Left lung (tissue), 10 donors: Measurements from ENCODE around the gene ENTPD8. TPM values are rescaled to one million over a fixed set of nuclear protein-coding genes. Genes with fewer than 3 reads are reported as not detected.
A peak's percentile ranks its signal among the peaks of the same experiment; 100 is the strongest.

Source experiments
- ATAC-seq: fragments of 200-7000 bp; cut with Tn5 transposase; one replicate; pipeline ENCODE4 v1.9.1; 2020; ENCODE audit warnings: moderate library complexity
- DNase-seq, 4 donors: peaks; one replicate each; pipeline ENCODE4 v3.0.0-alpha.2; 2013 to 2020
- H3K27ac ChIP-seq, 2 donors: fragments of 200-600 bp; sonication (generic) in 1 of 2; one replicate each; pipeline versions ENCODE4 v1.5.0 to v1.8.0; 2020 to 2021
- H3K27me3 ChIP-seq, 2 donors: fragments of 200-600 bp; sonication (generic) in 1 of 2; one replicate each; pipeline versions ENCODE4 v1.5.0 to v1.8.0; 2020 to 2021
- H3K36me3 ChIP-seq, 2 donors: fragments of 200-600 bp; sonication (generic) in 1 of 2; one replicate each; pipeline versions ENCODE4 v1.5.0 to v1.8.0; 2020 to 2021
- H3K4me1 ChIP-seq, 2 donors: fragments of 200-600 bp; one replicate each; pipeline ENCODE4 v1.8.0; 2021
- H3K4me3 ChIP-seq, 2 donors: fragments of 200-600 bp; sonication (generic) in 1 of 2; one replicate each; pipeline versions ENCODE4 v1.5.0 to v1.8.0; 2020 to 2021; ENCODE audit warnings: mild to moderate bottlenecking in 1 of 2
- H3K9me3 ChIP-seq, 2 donors: fragments of 200-600 bp; sonication (generic) in 1 of 2; one replicate each; pipeline versions ENCODE4 v1.5.0 to v1.8.0; 2020 to 2021
- intact Hi-C, 2 donors: fragments of 100-400 bp; cut with DNase I; formaldehyde crosslinking; loops; one replicate each; pipeline versions ENCODE4 v1.11.2 to v1.14.2; 2022
- polyA plus RNA-seq, 6 donors: library from polyadenylated mRNA; unstranded; fragments of 120-200 nt; gene quantifications; one replicate each; pipeline ENCODE4 v1.2.1, GENCODE V29; 2013; ENCODE audit not compliant: insufficient read length in 6 of 6
- total RNA-seq, 2 donors: library from RNA; stranded (reverse); fragmentation: NEBNext Ultra II Directional; extraction: Animal tissue kit (Norgen Biotek cat#: 25700); gene quantifications; one replicate each; pipeline ENCODE4 v1.2.1, GENCODE V29; 2021
- TF ChIP-seq, protein P1 (sequence below), 2 donors: fragments of 200-600 bp; sonication (generic) in 1 of 2; IDR thresholded peaks; one replicate each; pipeline versions ENCODE4 v1.5.0 to v1.8.0; 2021; ENCODE audit warnings: antibody characterized with exemption in 2 of 2
- donor health status: DM: no; HTN: yes; CAD: no.
- donor health status: DM: no; HTN: no; CAD: no.

Gene ENTPD8
- total and polyA plus RNA-seq, 8 donors, result 0.15 to 0.68 (median 0.40) TPM; not detected in 1

- Histone ChIP-seq H3K36me3 (no peaks in the 10 kb centered on the region), H3K4me3 (no peak overlapping the region), H3K27me3 (no peaks in the 10 kb centered on the region), H3K9me3 (no peaks in the 10 kb centered on the region), H3K27ac (no peak overlapping the region), H3K4me1 (peaks cover 0 to 8% of the 10 kb centered on the region in 2 donors)
- TF ChIP-seq, protein P1, sequence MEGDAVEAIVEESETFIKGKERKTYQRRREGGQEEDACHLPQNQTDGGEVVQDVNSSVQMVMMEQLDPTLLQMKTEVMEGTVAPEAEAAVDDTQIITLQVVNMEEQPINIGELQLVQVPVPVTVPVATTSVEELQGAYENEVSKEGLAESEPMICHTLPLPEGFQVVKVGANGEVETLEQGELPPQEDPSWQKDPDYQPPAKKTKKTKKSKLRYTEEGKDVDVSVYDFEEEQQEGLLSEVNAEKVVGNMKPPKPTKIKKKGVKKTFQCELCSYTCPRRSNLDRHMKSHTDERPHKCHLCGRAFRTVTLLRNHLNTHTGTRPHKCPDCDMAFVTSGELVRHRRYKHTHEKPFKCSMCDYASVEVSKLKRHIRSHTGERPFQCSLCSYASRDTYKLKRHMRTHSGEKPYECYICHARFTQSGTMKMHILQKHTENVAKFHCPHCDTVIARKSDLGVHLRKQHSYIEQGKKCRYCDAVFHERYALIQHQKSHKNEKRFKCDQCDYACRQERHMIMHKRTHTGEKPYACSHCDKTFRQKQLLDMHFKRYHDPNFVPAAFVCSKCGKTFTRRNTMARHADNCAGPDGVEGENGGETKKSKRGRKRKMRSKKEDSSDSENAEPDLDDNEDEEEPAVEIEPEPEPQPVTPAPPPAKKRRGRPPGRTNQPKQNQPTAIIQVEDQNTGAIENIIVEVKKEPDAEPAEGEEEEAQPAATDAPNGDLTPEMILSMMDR (IDR thresholded peaks at IDR 0.05), result no peak
- intact Hi-C loops, result no loop called here
- ATAC-seq, result no peak
- peak in 1 of 4 donors; percentile 72 for DNase-seq
Observed at GRCh38 chr9:137484551-137485315, 43.6 kb upstream of the ENTPD8 start.

GRCh38 chr9:137482094-137482781, 41.1 kb upstream of the ENTPD8 start:
- Histone ChIP-seq H3K36me3 (no peaks in the 10 kb centered on the region), H3K27me3 (no peaks in the 10 kb centered on the region), H3K9me3 (no peaks in the 10 kb centered on the region), H3K4me1 (peaks cover 0 to 8% of the 10 kb centered on the region in 2 donors), H3K27ac (no peak overlapping the region), H3K4me3 (no peak overlapping the region)
- peak; percentile 80 for ATAC-seq
- peak in 2 of 4 donors; percentile 74 to 85 for DNase-seq
- TF ChIP-seq, protein P1 (IDR thresholded peaks at IDR 0.05), result no peak
- intact Hi-C loops, result no loop called here

DNA sequence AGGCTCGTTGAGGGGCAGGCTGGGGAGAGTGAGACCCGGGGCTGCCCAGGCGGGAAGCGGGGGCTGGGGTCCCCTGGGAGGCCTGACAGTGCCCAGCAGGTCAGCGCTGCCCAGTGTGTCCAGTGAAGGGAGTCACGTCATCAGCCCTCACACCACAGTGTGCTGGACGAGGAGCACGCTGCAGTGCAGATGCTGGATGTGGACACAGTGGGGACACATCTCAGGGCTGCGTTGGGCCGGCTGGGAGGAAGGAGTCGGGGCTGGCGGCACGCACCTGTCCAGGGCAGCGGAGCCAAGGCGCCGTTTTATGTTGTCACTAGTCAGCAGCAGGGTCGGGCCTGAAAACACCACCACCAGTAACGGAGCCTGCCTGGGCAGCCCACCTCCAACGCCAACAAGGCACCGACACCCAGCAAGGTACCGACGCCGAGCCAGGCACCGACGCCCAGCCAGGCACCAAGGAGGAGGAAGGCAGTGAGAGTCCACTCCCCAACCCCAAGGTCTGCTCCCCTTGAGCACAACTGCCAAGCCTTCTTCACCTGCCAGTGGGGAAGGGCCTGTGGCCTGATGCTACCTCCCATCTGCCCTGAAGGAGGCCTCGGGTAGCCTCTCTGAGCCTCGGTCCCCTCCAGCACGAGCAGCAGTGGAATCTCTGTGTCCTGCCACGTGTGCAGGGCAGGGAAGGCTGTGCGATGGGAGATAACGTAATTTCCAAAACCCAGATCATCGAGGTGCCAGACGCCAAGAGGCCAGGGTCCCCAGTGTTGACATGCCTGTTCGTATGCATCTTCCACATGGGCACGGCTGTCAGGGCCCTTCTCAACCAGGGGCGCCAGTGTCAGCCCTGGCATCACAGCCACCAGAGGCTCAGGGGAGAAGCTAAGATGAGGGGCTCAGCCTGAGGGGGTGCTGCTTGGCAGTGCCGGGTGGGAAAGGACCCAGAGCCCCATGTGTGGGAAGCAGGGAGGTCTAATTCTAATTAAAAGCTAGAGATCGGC, 39.8 kb upstream of the ENTPD8 start:
- TF ChIP-seq, protein P1 (IDR thresholded peaks at IDR 0.05), result no peak
- DNase-seq (peak in 2 of 4 donors; percentile 29 to 78), ATAC-seq (no peak)
- Histone ChIP-seq H3K4me3 (no peak overlapping the region), H3K4me1 (peaks cover 0 to 8% of the 10 kb centered on the region in 2 donors), H3K27ac (no peak overlapping the region), H3K27me3 (no peaks in the 10 kb centered on the region), H3K36me3 (no peaks in the 10 kb centered on the region), H3K9me3 (peaks cover 0 to 7% of the 10 kb centered on the region in 2 donors)
- intact Hi-C loops, result no loop called here

DNA sequence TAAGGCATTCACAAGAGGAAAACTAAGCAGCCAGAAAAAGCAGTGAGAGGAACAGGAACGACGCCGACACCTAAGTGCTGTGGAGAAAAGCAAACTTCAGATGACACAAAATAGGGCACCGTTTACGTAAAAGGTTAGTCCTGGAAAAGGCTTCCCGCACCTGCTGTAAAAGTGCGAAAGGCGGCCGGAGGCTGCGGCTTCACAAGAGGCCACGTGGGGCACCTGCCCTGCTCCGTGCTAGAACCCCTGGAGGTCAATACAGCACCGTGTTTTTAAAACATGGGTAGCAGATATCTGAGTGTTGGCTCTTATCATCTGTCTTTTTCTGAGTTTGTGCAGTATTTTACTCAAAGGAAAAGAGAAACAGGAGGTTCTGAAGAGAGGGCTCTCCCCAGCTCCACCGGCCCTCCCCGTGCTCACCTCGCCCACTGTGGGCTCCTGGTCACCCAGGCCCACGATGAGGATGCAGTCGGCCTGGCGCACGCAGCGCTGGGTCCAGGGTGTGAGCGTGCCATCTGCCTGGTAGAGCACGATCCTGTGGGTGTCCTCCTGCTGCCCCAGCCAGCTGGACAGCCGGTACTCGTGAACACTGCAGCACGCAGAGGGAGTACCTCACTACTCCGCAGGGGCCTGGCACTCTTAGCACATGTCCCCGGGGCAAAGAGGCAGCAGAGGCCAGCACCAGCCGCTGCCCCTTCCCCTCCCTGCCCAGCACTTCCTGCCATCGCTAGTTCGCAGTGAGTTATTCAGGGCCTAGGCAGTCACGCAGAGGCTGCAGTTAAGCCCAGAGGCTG, 38.9 kb upstream of the ENTPD8 start:
- no peak for ATAC-seq
- intact Hi-C loops, result no loop called here
- TF ChIP-seq, protein P1 (IDR thresholded peaks at IDR 0.05), result no peak

More for the DNA sequence above, 38.9 kb upstream of the ENTPD8 start:
- Histone ChIP-seq H3K4me1 (peaks cover 0 to 8% of the 10 kb centered on the region in 2 donors), H3K27me3 (no peaks in the 10 kb centered on the region), H3K27ac (no peak overlapping the region), H3K36me3 (no peaks in the 10 kb centered on the region), H3K4me3 (no peak overlapping the region), H3K9me3 (peaks cover 0 to 16% of the 10 kb centered on the region in 2 donors)
- peak in 2 of 4 donors; percentile 18 to 51 for DNase-seq
